ENCODE results near the gene TYW1B. TPM values are rescaled to one million over a fixed set of nuclear protein-coding genes. Genes with fewer than 3 reads are reported as not detected.

The TYW1B gene
- total RNA-seq, result 1 to 10 TPM; 2.7 to 4.5 TPM

GRCh38 chr7:72827839-72828591 lies at the start of gene TYW1B:
TYW1B (minus strand) TSS chr7:72828200; CDS start chr7:72828075, 125 bp downstream.

Small RNA genes within 50 kb of the gene (small RNA-seq; reads per million reads assigned to genes)
- gene AC211469.2, result 0 reads per million in 2 donors
- gene MIR4650-2, result 0 reads per million in 2 donors
- 0 reads per million in 2 donors for gene RN7SL377P
- 0 reads per million in 2 donors for gene RN7SL625P

Other genes with a start within 250 kb of the TYW1B start
- 10 to 100 TPM in 1 of 2 donors, 1 to 10 TPM in 1; 7.6 to 10.3 TPM for gene POM121, start 96.9 kb upstream of the TYW1B start, total RNA-seq
- gene TRIM74, start 141.3 kb upstream of the TYW1B start, total RNA-seq, result not detected
- not detected for gene SPDYE8, start 201.6 kb upstream of the TYW1B start, total RNA-seq
- gene SPDYE11, start 229.7 kb upstream of the TYW1B start, total RNA-seq, result not detected

Data from melanocyte of skin (primary cell).